Stimulated activated CD8-positive, alpha-beta memory T cell treated with anti-CD3 and anti-CD28 coated beads, Interleukin-4, amount 100 ng/mL, for 48 hours (primary cell): Measurements from ENCODE around the gene LCE5A.
"Not testable (repeated sequence)": the region's sequence is repeated elsewhere in the genome, so short reads cannot be mapped to it uniquely, and the experiment has no call there.

Experiments
- DNase-seq: peaks from one replicate; pipeline ENCODE4 v3.0.0-alpha.2; 2020

LCE5A gene

DNA sequence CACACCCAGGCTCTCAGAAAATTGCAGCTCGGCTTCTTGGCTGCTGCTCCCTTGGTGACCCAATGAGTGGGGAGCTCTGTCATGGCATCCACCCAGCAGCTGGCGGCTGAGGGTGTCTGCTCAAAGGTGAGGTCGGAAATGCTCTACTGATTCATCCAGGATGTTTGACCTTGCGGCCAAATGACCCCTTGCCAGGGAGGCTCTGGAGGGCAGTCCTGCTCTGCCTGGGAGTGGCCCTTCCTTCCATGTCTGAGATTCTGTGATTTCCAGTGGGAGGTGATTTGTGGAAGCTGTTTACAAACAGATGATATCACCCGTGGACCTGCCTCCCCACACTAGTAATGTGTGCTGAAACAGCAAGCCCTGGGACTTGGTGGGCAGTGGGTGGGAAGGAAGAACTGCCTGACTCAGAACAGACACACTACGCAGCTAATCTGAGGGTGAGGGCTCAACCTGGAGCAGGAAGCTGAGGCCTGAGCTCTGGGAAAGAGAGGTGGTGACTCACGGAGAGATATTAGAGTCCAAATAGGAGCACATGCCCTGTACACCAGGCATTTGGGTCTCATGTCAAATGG lies 6.7 kb downstream of the LCE5A start:
- no peak for DNase-seq

DNA sequence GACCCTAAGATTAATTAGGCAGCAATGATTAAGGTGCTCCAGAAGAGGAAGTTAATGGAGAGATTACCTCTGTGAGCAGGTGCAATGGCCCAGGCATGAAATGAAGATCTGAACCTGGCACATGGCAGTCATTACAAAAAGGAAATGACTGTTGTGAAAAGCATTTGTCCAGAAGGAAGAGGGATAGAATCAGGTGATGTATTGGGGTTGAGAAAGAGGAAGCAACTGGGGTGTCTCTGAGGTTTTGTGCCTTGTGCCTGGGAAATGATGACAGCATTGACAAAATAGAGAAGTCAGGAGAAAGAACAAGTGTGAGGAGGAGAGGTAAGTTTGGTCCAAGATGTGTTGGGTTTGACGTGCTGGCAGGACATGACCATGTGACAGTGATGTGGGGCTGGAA lies 9.2 kb downstream of the LCE5A start:
- no peak for DNase-seq

DNA sequence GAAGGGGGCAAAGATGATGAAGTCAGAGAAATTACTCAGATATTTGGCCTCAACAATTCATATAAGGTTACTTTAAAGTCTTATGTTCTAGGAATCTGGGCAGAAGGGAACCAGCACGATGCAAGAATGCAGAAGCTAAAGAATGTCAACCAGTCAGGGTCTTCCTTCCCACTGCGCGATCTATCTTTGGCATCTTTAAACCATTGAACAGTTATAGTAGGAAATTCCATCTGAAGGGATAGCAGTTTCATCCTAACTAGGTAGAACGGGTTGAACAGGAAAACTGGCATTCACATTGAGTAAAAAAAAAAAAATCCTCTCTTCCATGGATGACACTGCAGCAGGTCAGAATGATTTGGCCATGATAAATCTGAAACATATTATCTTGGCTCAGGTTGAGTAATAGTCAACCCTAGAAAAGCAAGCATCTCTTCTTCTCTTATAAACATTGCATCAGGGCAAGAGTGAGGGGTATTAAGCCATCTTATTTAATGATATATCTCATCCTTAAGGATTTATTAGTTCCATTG lies 10.0 kb downstream of the LCE5A start:
- no peak for DNase-seq

DNA sequence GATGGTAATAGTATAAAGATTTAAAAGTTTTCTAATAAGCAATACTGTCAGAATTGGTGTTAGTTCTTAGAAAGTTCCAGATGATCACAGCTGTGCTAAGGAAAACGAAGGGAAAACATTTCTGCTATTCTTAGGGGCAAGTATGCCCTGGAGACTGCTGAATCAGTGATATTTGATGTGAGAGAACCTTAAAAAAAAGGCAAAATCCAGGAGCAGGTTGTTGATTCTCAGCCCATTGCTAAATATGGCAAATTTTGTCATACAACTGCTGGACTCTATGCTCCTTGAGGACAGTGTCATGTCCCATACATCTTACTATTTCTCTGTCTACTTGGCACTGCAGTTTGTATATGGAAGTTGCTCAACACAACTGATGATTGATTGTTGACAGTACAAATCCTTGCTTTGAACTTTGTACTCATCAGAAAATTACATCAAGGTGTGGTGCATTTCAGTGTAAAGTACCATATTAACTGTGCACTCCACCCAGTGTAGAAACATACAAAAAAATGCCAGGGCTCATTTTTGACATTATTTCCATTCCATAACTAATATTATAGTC lies 14.6 kb downstream of the LCE5A start:
- no peak for DNase-seq

DNA sequence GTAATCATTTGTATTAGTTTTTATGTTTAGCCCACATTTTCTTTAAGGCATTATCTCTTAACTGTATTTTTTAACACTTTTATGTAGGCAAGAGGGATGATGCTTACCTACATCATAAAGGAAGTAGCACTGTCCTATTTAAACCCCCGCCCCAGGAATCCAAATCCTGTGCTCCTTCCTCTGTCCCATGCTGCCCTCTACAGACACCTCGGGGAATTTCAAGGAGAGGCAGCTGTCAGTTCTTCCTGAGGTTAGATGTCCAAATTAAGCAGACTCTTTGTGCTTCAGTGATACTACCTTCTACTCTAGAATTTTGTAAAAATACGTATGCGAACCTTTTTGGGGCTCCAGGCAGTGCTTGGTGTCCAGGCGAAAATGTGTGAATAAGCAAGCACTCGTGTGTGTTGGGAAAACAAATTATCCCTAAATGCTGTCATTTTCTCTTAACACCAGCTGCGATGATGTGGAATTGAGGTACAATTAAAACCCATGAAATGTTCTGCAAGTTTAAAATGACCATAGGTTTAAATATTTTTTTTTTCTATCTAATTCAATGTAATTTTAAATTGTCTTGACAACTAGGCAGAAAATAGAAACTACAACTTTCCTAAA lies 22.8 kb downstream of the LCE5A start:
- DNase-seq: peak; percentile 72

DNA sequence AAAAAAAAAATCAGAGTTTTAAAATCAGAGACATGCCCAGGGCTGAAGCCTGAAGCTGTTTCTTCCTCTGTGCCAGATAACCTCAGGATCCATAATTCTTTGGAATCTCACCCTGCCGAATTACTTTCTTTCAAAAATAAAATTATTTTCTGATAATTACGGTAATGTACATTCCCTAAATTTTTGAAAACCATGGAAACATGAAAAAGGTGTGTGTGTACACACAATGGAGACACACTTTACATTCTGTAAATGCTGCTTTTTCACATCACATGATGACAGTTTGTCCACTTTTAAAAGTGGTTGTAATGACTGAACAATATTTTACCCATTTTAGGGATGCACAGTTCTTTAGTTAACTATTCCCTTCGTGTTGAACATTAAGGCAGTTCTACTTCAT lies 25.2 kb downstream of the LCE5A start:
- DNase-seq: no peak

DNA sequence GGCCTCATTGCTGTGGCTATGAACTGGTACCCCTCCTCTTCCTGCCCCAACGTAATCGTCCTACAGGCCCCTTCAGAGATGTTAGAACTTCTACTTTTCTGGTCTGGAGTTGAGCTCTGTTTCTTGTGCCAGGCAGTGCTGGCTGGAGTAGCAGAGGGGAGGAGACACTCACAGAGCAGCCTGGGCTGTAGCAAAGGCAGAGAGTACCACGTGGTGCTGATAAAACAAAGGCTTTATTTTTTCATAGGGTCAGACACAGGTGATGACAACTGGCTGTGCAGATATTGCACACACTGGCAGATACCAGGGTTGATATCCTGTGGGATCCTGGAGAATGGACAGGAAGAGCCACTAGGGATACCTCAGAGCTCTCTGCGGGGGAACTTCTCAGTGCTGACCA lies 26.9 kb downstream of the LCE5A start:
- DNase-seq: no peak

DNA sequence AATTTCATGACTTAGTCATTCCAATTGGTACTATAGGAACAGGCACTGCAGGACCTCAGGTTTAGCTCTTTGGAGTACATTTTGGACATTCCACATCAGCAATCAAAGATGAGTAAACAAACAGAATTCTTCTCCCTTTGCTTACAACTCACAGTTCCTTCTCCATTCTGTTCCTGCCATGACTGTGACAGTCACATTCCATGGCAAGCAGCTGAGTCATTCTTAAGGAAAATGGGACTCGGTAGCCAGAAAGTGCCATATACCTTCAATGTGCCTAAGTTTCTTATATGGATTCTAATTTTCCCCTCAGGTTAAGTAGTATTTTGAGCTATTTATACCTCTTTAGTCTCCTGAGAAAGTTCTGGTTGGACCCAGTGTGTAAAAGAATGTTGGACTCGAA lies 29.3 kb downstream of the LCE5A start:
- DNase-seq: no peak

DNA sequence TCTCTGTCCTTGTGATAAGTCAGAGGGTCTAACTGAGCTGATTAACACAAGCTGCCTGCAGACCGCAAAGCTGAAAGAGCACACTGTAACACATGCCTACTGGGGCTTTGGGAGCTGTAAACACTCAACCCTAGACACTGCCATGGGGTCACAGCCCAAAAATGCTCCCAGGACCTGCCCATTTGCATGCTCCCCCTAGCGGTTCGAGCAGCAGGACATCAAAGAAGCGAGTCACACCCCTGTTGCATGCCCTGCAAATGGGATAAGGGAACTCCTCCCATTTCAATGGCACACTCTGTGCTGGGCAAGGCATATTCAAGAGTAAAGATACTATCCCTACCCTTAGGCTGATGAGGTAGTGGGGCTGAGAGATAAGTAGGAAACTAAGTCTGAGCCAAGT lies 33.2 kb downstream of the LCE5A start:
- DNase-seq: peak; percentile 29

DNA sequence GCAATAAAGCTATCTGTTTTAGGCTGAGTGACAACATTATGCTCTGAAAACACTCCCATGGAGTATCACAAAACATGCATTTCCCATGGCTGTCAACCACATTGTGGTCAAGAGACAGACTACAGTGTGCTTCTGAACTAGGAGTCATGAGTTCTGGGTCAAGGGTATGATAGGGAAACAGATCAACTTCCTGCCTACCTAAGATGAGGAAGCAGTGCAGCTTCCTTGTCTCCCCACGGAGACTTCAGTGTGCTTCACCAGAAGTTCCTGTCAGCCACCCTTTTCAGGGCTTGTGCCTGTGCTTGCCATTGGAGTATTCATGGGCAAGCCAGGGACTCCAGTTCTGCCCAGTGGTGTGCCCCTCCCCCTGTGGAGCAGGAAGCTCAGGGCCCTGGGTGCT lies 36.1 kb downstream of the LCE5A start:
- DNase-seq: no peak

DNA sequence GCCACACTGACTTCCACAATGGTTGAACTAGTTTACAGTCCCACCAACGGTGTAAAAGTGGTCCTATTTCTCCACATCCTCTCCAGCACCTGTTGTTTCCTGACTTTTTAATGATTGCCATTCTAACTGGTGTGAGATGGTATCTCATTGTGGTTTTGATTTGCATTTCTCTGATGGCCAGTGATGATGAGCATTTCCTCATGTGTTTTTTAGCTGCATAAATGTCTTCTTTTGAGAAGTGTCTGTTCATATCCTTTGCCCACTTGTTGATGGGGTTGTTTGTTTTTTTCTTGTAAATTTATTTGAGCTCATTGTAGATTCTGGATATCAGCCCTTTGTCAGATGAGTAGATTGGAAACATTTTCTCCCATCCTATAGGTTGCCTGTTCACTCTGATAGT lies 37.8 kb downstream of the LCE5A start:
- not testable (repeated sequence) for DNase-seq
